ENCODE results near the gene STEAP4.

DNA sequence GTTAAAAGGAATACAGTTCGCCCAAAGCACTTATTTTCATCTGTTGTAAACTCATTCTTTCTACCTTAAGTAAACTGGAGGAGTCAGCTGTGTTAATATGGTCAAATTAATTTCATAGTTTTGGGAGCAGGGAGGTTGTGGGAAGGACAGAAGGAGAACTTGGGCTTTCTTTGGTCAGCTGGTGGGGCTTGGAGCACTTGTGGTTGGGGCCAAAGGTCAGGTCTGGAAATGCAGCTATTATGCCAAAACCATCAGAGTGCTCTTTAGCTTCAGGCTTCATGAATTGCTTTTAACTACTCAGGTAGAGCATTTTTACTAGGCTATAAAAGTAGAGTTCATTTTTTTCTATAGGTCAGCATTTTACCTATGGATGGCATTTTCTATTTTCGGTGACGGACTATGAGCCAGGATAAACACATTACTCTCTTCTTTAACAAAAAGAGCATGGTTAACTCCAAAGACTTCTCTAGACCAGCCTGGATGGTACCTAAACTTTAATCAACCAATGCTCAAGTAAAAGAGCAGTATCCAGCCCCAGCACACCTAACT, 30.0 kb downstream of the STEAP4 start:
- TF ChIP-seq, protein P1, sequence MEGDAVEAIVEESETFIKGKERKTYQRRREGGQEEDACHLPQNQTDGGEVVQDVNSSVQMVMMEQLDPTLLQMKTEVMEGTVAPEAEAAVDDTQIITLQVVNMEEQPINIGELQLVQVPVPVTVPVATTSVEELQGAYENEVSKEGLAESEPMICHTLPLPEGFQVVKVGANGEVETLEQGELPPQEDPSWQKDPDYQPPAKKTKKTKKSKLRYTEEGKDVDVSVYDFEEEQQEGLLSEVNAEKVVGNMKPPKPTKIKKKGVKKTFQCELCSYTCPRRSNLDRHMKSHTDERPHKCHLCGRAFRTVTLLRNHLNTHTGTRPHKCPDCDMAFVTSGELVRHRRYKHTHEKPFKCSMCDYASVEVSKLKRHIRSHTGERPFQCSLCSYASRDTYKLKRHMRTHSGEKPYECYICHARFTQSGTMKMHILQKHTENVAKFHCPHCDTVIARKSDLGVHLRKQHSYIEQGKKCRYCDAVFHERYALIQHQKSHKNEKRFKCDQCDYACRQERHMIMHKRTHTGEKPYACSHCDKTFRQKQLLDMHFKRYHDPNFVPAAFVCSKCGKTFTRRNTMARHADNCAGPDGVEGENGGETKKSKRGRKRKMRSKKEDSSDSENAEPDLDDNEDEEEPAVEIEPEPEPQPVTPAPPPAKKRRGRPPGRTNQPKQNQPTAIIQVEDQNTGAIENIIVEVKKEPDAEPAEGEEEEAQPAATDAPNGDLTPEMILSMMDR (IDR thresholded peaks at IDR 0.05): no peak
- no peak for TF ChIP-seq POLR2AphosphoS5 (IDR thresholded peaks at IDR 0.05)

Data from prostate gland (tissue), 2 donors.